22Rv1 (cell line): ENCODE data around the gene ITCH.

Source experiments
- CTCF ChIP-seq: fragments of 450-650 bp; IDR thresholded peaks from 2 replicates; pipeline ENCODE4 v1.5.1; 2017; ENCODE audit warnings: mild to moderate bottlenecking
- ZFX ChIP-seq: fragments of 450-650 bp; IDR thresholded peaks from 2 replicates; pipeline ENCODE4 v1.6.1; 2017; ENCODE audit warnings: antibody characterized with exemption, borderline replicate concordance

- TF ChIP-seq CTCF = no peak
- no peak for TF ChIP-seq ZFX
Observed at GRCh38 chr20:34435589-34435988, 72.5 kb downstream of the ITCH start.
